GM18520 (cell line): ENCODE data around the gene RNF220.
"Not testable (repeated sequence)": the region's sequence is repeated elsewhere in the genome, so short reads cannot be mapped to it uniquely, and the experiment has no call there.

ENCODE experiments used
- ATAC-seq: cut with Tn5 transposase; IDR thresholded peaks from one replicate; pipeline ENCODE4 v1.9.1; 2021; ENCODE audit not compliant: unreplicated experiment

RNF220 gene

DNA sequence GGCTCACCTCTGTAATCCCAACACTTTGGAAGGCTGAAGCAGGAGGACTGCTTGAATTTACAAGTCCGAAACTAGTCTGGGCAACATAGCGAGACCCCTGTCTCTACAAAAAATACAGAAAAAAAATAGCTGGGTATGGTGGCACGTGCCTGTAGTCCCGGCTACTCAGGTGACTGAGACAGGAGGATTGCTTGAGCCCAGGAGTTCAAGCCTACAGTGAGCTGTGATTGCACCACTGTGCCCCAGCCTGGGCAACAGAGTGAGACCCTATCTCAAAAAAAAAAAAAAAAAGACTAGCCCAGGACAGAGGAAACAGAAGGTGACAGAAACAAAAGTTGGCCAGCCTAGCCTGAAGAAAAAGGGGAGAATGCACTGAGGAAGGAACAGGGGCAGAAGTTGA lies 290.6 kb downstream of the RNF220 start:
- no peak for ATAC-seq

DNA sequence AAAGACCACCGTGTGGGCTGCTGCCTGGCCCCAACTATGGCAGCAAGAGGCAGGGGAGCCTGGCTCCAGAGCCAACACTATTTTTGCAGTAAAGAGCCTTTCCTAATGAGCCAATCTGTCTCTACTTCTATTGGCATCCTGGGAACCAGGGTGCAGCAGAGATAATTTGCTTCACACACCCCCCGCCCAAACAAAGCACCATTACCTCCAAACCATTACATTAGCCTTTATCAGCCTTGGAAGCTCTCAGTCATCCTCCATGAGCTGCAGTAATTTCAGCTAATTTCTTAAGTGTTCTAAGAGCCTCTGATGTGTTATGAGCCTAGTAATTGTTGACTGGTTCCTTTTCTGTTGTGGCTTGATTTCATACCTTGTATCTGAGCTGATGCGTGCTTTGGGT lies 291.0 kb downstream of the RNF220 start:
- no peak for ATAC-seq

DNA sequence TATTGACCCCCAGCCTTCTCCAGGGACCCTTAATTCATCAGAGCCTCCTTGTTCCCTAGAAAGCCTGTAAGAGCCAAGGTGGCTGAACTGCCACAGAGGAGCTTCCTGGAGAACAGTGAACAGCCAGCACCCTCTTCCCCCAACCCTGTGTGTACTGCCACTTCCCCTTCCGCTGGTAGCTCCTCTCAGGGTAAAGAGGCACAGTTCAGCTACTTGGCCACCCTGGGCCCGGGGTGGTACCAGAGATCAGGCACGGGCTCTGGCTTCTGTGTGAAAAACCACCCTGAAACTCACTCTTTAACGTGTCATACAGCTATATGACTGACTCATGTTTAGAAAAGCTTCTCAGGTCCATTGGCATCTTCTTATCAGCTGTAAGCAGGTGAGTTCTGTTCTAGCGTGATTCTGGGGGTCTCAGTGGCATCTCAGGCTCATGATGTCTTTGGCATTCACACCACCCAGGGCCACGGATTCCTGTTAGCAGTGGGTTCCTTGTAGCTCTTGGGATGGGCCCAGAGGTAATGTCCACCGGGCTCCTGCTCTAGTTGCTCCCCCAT lies 291.8 kb downstream of the RNF220 start:
- no peak for ATAC-seq

DNA sequence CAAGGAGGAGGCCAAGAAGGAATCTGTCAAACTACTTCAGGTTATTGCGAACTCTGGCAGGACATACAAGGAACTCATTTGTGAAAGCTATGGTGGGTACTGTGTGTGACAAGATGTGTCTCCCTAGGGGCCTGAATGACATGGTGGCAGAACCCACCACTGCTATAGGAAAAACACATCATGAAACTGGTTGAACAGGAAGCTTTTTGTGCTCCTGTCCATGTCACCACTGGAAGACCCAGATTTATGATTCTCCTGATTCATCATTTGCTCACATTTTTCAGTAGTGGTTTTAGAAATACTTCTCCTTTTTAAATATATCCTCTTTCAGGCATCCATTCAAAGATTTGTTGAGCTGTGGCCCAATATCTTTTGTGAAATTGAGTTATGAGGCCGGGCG lies 293.1 kb downstream of the RNF220 start:
- no peak for ATAC-seq

DNA sequence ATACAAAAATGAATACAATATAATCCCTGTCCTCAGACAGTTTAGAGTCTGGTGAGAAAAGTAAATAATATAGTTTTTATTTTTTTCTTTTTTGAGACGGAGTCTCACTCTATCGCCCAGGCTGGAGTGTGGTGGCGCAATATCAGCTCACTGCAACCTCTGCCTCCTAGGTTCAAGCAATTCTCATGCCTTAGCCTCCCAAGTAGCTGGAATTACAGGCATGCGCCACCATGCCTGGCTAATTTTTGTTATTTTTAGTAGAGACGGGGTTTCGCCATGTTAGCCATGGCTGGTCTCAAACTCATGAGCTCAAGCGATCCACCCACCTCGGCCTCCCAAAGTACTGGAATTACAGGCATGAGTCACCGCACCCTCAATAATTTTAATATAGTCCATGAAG lies 294.3 kb downstream of the RNF220 start:
- not testable (repeated sequence) for ATAC-seq

DNA sequence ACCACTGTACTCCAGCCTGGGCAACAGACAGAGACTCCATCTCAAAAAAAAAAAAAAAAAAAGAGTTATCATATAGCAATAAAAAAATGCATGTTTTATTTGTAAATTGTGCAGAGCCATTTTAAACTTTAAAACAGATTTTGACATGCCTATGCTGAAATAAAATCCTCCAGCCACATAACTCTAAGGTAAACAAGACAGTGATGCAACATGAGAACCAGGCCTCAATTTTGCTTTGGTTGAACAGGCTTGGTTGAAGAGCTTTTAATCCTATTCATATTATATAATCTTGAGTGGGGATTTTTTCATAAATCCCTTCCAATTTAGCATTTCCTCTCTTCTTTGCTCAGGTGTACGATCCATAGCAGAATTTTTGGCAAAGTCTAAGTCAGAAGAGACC lies 295.5 kb downstream of the RNF220 start:
- no peak for ATAC-seq

DNA sequence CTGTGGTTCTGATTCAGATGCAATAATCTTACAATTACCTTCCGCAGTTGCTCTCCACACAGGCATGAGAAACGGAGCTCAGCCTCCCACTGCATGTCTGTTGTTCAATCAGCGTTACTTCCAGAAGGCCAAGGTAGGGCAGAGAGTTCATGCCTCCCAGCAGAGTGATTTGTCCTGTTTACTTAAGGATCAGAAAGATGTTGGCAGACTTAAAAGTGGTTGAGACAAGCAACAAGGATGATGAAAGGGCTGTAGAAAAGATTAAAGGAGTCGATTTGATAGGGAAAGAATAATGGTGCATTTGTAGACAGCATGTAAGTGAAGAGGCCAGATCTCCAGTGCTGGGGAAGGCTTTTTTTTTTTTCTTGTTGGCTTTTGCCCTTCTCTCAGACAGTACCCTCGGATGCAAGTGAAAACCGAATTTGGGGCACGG lies 296.1 kb downstream of the RNF220 start:
- ATAC-seq, result no peak
